Neural cell (in vitro differentiated cells): Measurements from ENCODE around the gene ABCG2. TPM values are rescaled to one million over a fixed set of nuclear protein-coding genes. Genes with fewer than 3 reads are reported as not detected.

Source experiments
- H2AFZ ChIP-seq: fragments of 200-600, 300-800 bp; sonication (generic), shearing (Covaris generic); 2 replicates; pipeline ENCODE4 v1.6.0; 2014; ENCODE audit warnings: low read depth, mild to moderate bottlenecking, antibody characterized with exemption, low read length, moderate library complexity
- H3F3A ChIP-seq: fragments of 200-600 bp; shearing (Covaris generic); 2 replicates; pipeline ENCODE4 v1.6.1; 2016; ENCODE audit warnings: mild to moderate bottlenecking, moderate library complexity, mixed read lengths, antibody characterized with exemption, low read length; ENCODE audit not compliant: insufficient read depth, poor library complexity, severe bottlenecking
- H3K27ac ChIP-seq: fragments of 200-600, 300-800 bp; sonication (generic), shearing (Covaris generic); 2 replicates; pipeline ENCODE4 v1.5.1; 2014; ENCODE audit warnings: mild to moderate bottlenecking, low read length, moderate library complexity
- H3K27me3 ChIP-seq: fragments of 300-800, 200-600 bp; sonication (generic), shearing (Covaris generic); 2 replicates; pipeline ENCODE4 v1.6.0; 2014; ENCODE audit warnings: mild to moderate bottlenecking, low read depth, low read length, moderate library complexity; ENCODE audit not compliant: insufficient read depth
- H3K36me3 ChIP-seq: fragments of 300-800, 200-600 bp; sonication (generic), shearing (Covaris generic); 2 replicates; pipeline ENCODE4 v1.5.1; 2014; ENCODE audit warnings: mild to moderate bottlenecking, antibody characterized with exemption, low read length, moderate library complexity; ENCODE audit not compliant: insufficient read depth
- H3K4me2 ChIP-seq: fragments of 300-800, 200-600 bp; sonication (generic), shearing (Covaris generic); 2 replicates; pipeline ENCODE4 v1.6.0; 2014; ENCODE audit warnings: mild to moderate bottlenecking, low read length
- H3K4me3 ChIP-seq: fragments of 300-800, 200-600 bp; sonication (generic), shearing (Covaris generic); 2 replicates; pipeline ENCODE4 v1.5.1; 2014; ENCODE audit warnings: mild to moderate bottlenecking, low read length, moderate library complexity
- H3K79me2 ChIP-seq: fragments of 200-600 bp; shearing (Covaris generic); replicated peaks from 2 replicates; pipeline ENCODE4 v1.6.0; 2014; ENCODE audit warnings: mild to moderate bottlenecking, low read length, moderate library complexity; ENCODE audit not compliant: insufficient read depth
- H3K9ac ChIP-seq: fragments of 300-800, 200-600 bp; sonication (generic), shearing (Covaris generic); 2 replicates; pipeline ENCODE4 v1.6.1; 2016; ENCODE audit warnings: mild to moderate bottlenecking, low read length, mixed read lengths
- H3K9me2 ChIP-seq: fragments of 200-600 bp; shearing (Covaris generic); 2 replicates; pipeline ENCODE4 v1.6.1; 2016; ENCODE audit warnings: mild to moderate bottlenecking, low read length, mixed read lengths; ENCODE audit not compliant: insufficient read depth
- H3K9me3 ChIP-seq: fragments of 200-600, 300-800 bp; sonication (generic), shearing (Covaris generic); 2 replicates; pipeline ENCODE4 v1.6.1; 2016; ENCODE audit warnings: mild to moderate bottlenecking, mixed run types, low read length, moderate library complexity, mixed read lengths
- H4K20me1 ChIP-seq: fragments of 200-600 bp; shearing (Covaris generic); 2 replicates; pipeline ENCODE4 v1.6.1; 2016; ENCODE audit warnings: mild to moderate bottlenecking, mixed run types; ENCODE audit not compliant: insufficient read depth
- EP300 ChIP-seq: fragments of 450-650 bp; conservative IDR thresholded peaks from 2 replicates; pipeline ENCODE4 v1.6.1; 2014; ENCODE audit warnings: antibody characterized with exemption, mild to moderate bottlenecking, moderate library complexity; ENCODE audit not compliant: poor library complexity, severe bottlenecking
- SMC3 ChIP-seq: fragments of 450-650 bp; conservative IDR thresholded peaks from 2 replicates; pipeline ENCODE4 v1.6.1; 2014; ENCODE audit warnings: antibody characterized with exemption, mild to moderate bottlenecking, moderate library complexity; ENCODE audit not compliant: poor library complexity
- polyA plus RNA-seq: library from polyadenylated mRNA; depleted of rRNA; stranded (reverse); fragments of >200 nt; gene quantifications from 2 replicates; pipeline ENCODE4 v1.2.3, GENCODE V29; 2014
- small RNA-seq, 3 experiments: library from RNA; depleted of rRNA; stranded (forward); fragments of <200 nt; gene quantifications; one replicate each; pipeline ENCODE3, GENCODE V24; 2012
- TF ChIP-seq, protein P1 (sequence below): fragments of 450-650 bp; IDR thresholded peaks from 2 replicates; pipeline ENCODE4 v1.5.1; 2014; ENCODE audit warnings: antibody characterized with exemption, mild to moderate bottlenecking, moderate library complexity; ENCODE audit not compliant: poor library complexity, severe bottlenecking
- TF ChIP-seq, protein P2 (sequence below): IDR thresholded peaks from 2 replicates; pipeline ENCODE4 v1.6.1; 2012; ENCODE audit warnings: borderline replicate concordance

Gene ABCG2
- polyA plus RNA-seq, 1 donor from 2014 or later: not detected

DNA sequence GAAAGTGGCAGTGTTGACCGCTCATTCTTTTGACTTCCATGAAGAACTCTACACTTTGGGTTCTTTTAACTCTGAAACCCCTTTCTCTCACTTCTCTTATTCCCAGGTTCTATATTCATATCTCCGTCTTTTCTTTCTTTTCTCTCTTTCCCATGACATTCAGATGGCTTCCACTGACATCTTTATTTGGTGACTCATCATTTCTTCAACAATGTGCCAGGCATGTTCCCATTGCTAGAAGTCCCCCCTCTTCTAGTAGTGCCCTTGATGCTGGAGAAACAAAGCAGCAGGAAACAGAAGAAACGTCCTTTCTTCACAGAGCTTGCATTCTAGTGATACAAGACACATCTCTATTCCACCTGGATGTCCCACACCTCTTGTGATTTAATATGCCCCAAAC is 117.7 kb downstream of the ABCG2 start:
- no peak overlapping the region for H3K4me2 ChIP-seq
- no peaks in the 10 kb centered on the region for H3K9me3 ChIP-seq
- H4K20me1 ChIP-seq: no peaks in the 10 kb centered on the region
- no peaks in the 10 kb centered on the region for H3K9me2 ChIP-seq
- no peaks in the 10 kb centered on the region for H3F3A ChIP-seq
- H2AFZ ChIP-seq: no peak overlapping the region
- TF ChIP-seq EP300 (no peak), SMC3 (no peak)
- TF ChIP-seq, protein P1, sequence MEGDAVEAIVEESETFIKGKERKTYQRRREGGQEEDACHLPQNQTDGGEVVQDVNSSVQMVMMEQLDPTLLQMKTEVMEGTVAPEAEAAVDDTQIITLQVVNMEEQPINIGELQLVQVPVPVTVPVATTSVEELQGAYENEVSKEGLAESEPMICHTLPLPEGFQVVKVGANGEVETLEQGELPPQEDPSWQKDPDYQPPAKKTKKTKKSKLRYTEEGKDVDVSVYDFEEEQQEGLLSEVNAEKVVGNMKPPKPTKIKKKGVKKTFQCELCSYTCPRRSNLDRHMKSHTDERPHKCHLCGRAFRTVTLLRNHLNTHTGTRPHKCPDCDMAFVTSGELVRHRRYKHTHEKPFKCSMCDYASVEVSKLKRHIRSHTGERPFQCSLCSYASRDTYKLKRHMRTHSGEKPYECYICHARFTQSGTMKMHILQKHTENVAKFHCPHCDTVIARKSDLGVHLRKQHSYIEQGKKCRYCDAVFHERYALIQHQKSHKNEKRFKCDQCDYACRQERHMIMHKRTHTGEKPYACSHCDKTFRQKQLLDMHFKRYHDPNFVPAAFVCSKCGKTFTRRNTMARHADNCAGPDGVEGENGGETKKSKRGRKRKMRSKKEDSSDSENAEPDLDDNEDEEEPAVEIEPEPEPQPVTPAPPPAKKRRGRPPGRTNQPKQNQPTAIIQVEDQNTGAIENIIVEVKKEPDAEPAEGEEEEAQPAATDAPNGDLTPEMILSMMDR: no peak
- TF ChIP-seq, protein P2, sequence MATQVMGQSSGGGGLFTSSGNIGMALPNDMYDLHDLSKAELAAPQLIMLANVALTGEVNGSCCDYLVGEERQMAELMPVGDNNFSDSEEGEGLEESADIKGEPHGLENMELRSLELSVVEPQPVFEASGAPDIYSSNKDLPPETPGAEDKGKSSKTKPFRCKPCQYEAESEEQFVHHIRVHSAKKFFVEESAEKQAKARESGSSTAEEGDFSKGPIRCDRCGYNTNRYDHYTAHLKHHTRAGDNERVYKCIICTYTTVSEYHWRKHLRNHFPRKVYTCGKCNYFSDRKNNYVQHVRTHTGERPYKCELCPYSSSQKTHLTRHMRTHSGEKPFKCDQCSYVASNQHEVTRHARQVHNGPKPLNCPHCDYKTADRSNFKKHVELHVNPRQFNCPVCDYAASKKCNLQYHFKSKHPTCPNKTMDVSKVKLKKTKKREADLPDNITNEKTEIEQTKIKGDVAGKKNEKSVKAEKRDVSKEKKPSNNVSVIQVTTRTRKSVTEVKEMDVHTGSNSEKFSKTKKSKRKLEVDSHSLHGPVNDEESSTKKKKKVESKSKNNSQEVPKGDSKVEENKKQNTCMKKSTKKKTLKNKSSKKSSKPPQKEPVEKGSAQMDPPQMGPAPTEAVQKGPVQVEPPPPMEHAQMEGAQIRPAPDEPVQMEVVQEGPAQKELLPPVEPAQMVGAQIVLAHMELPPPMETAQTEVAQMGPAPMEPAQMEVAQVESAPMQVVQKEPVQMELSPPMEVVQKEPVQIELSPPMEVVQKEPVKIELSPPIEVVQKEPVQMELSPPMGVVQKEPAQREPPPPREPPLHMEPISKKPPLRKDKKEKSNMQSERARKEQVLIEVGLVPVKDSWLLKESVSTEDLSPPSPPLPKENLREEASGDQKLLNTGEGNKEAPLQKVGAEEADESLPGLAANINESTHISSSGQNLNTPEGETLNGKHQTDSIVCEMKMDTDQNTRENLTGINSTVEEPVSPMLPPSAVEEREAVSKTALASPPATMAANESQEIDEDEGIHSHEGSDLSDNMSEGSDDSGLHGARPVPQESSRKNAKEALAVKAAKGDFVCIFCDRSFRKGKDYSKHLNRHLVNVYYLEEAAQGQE: no peak
- peaks cover 34% of the 10 kb centered on the region for H3K36me3 ChIP-seq
- H3K4me3 ChIP-seq: no peak overlapping the region
- H3K79me2 ChIP-seq: no peaks in the 10 kb centered on the region
- H3K27ac ChIP-seq: no peak overlapping the region
- no peaks in the 10 kb centered on the region for H3K27me3 ChIP-seq
- no peak overlapping the region for H3K9ac ChIP-seq

Small RNAs within 50 kb of the gene (small RNA-seq; reads per million reads assigned to genes)
- gene RNU6-818P: 0 to 0.03 (median 0.03) reads per million in 3 experiments
- gene RNU6ATAC31P: 0 to 0.82 (median 0.10) reads per million in 3 experiments

Other genes with a start within 250 kb of the ABCG2 start
- gene SPP1, start 182.9 kb downstream of the ABCG2 start, polyA plus RNA-seq: 0.35 and 0.52 TPM in 2 replicates
- 49.0 and 54.8 TPM in 2 replicates for gene PKD2, start 151.0 kb downstream of the ABCG2 start, polyA plus RNA-seq
- 162 and 177 TPM in 2 replicates for gene PPM1K, start 125.9 kb upstream of the ABCG2 start, polyA plus RNA-seq
- 0.33 TPM in 1 of 2 replicates, not detected in the other for gene HERC6, start 220.2 kb upstream of the ABCG2 start, polyA plus RNA-seq